Lung (tissue), 12 donors: Measurements from ENCODE around the gene ANKRD11. TPM values are rescaled to one million over a fixed set of nuclear protein-coding genes. Genes with fewer than 3 reads are reported as not detected.

Source experiments
- ATAC-seq: fragments of 200-7000 bp; cut with Tn5 transposase; one replicate; pipeline ENCODE4 v1.9.1; 2020; ENCODE audit warnings: moderate number of reproducible peaks; ENCODE audit not compliant: insufficient read depth, low FRiP score
- DNase-seq, 3 donors: peaks; one replicate each; pipeline ENCODE4 v3.0.0-alpha.2; 2013 to 2017
- H3K27ac ChIP-seq, 2 donors: one replicate each; pipeline ENCODE4 v1.5.1; 2013; ENCODE audit warnings: mild to moderate bottlenecking in 2 of 2, moderate library complexity in 2 of 2, control low read depth in 1 of 2, inconsistent platforms in 1 of 2, low read depth in 1 of 2, low read length in 1 of 2
- H3K27me3 ChIP-seq, 3 donors: one replicate each; pipeline ENCODE4 v1.5.1; 2013; ENCODE audit warnings: low read length in 2 of 3; ENCODE audit not compliant: control insufficient read depth in 3 of 3, insufficient read depth in 3 of 3
- H3K36me3 ChIP-seq, 4 donors: one replicate each; pipeline ENCODE4 v1.5.1; 2013; ENCODE audit warnings: low read length in 4 of 4, mild to moderate bottlenecking in 1 of 4, moderate library complexity in 1 of 4; ENCODE audit not compliant: control insufficient read depth in 4 of 4, insufficient read depth in 4 of 4
- H3K4me1 ChIP-seq, 5 donors: one replicate each; pipeline ENCODE4 v1.5.1; 2013; ENCODE audit warnings: low read length in 5 of 5, mild to moderate bottlenecking in 2 of 5, moderate library complexity in 1 of 5; ENCODE audit not compliant: control insufficient read depth in 5 of 5, insufficient read depth in 5 of 5
- H3K4me3 ChIP-seq: one replicate; pipeline ENCODE4 v1.5.1; 2013; ENCODE audit warnings: mild to moderate bottlenecking, control low read depth, moderate library complexity
- H3K9ac ChIP-seq, 2 donors: one replicate each; pipeline ENCODE4 v1.5.1; 2013; ENCODE audit warnings: low read length in 2 of 2, control low read depth in 1 of 2; ENCODE audit not compliant: insufficient read depth in 1 of 2
- H3K9me3 ChIP-seq, 4 donors: one replicate each; pipeline ENCODE4 v1.5.1; 2013; ENCODE audit warnings: low read length in 3 of 4, mild to moderate bottlenecking in 1 of 4, moderate library complexity in 1 of 4; ENCODE audit not compliant: control insufficient read depth in 4 of 4, insufficient read depth in 3 of 4
- CTCF ChIP-seq: IDR thresholded peaks from 2 replicates; pipeline ENCODE4 v1.5.1; 2012; ENCODE audit warnings: mild to moderate bottlenecking; ENCODE audit errors: control extremely low read depth, extremely low read depth
- WGBS, 2 donors: extraction: QIAGEN DNeasy Blood & Tissue Kit; methylation state at CpG; one replicate each; pipeline ENCODE4 v1.1.7; 2013; 5-methylcytosine and 5-hydroxymethylcytosine counted together
- polyA plus RNA-seq, 2 donors: library from polyadenylated mRNA; stranded (reverse); fragments of 200-250 nt; gene quantifications; one replicate each; pipeline ENCODE4 v1.2.1, GENCODE V29; 2013
- total RNA-seq, 2 donors: library from RNA; depleted of rRNA in 1 of 2; stranded (reverse); fragments of >200 nt in 1 of 2; gene quantifications; one replicate each; pipeline ENCODE4 v1.2.1, GENCODE V29; 2014 to 2021
- donor health status: control.
- donor health status: control.
- donor health status: Bipolar disorder and iron deficiency.
- donor health status: healthy.
- donor health status: DM: yes; HTN: yes; CAD: no.

Gene ANKRD11
- total and polyA plus RNA-seq, 4 donors = 58.5 to 162 (median 89.5) TPM

GRCh38 chr16:89491974-89492687 lies 1.8 kb upstream of the ANKRD11 start:
- no peaks in the 10 kb centered on the region for H3K9me3 ChIP-seq
- no peaks in the 10 kb centered on the region for H3K27me3 ChIP-seq
- H3K4me3 ChIP-seq = no peak overlapping the region
- TF ChIP-seq CTCF = no peak
- H3K4me1 ChIP-seq = peaks cover 10 to 26% (median 19%) of the 10 kb centered on the region in 5 donors
- peak overlapping the region in 1 of 2 donors; percentile 18 for H3K27ac ChIP-seq
- H3K9ac ChIP-seq = no peak overlapping the region
- H3K36me3 ChIP-seq = peaks cover 0 to 2% (median 0%) of the 10 kb centered on the region in 4 donors
- 88 to 90% methylated on average over 24 of the region's 24 CpGs for WGBS, 2 donors
- ATAC-seq (no peak), DNase-seq (no peak)

GRCh38 chr16:89491238-89491869 lies 993 bp upstream of the ANKRD11 start:
- 2 to 3% methylated on average over 22 of the region's 22 CpGs for WGBS, 2 donors
- Histone ChIP-seq H3K36me3 (peaks cover 0 to 2% (median 0%) of the 10 kb centered on the region in 4 donors), H3K4me3 (peak overlapping the region; percentile 72), H3K27me3 (no peaks in the 10 kb centered on the region), H3K9ac (peak overlapping the region; percentile 51 to 87), H3K27ac (peak overlapping the region; percentile 97), H3K9me3 (no peaks in the 10 kb centered on the region), H3K4me1 (peaks cover 12 to 29% (median 19%) of the 10 kb centered on the region in 5 donors)
- TF ChIP-seq CTCF = no peak
- DNase-seq = no peak
- no peak for ATAC-seq

GRCh38 chr16:89489898-89490438 lies 393 bp downstream of the ANKRD11 start:
- H3K27ac ChIP-seq = peak overlapping the region; percentile 89 to 98
- no peaks in the 10 kb centered on the region for H3K9me3 ChIP-seq
- DNase-seq = peak in 1 of 3 donors; percentile 29
- no peaks in the 10 kb centered on the region for H3K27me3 ChIP-seq
- WGBS, 2 donors = 0 to 1% methylated on average over 3 to 81 of the region's 81 CpGs
- ATAC-seq = no peak
- TF ChIP-seq CTCF = no peak
- no peak overlapping the region for H3K9ac ChIP-seq
- H3K4me1 ChIP-seq = peaks cover 14 to 38% (median 22%) of the 10 kb centered on the region in 5 donors
- peaks cover 0 to 2% (median 0%) of the 10 kb centered on the region in 4 donors for H3K36me3 ChIP-seq
- peak overlapping the region; percentile 82 for H3K4me3 ChIP-seq
